ENCODE data around the gene P2RY6. TPM values are rescaled to one million over a fixed set of nuclear protein-coding genes. Genes with fewer than 3 reads are reported as not detected.

Gene P2RY6
- total RNA-seq, 5 donors from 2014 or later (not counting 1 experiment from before 2014, with no cell fraction given), result 1.4 TPM; not detected in 4

DNA sequence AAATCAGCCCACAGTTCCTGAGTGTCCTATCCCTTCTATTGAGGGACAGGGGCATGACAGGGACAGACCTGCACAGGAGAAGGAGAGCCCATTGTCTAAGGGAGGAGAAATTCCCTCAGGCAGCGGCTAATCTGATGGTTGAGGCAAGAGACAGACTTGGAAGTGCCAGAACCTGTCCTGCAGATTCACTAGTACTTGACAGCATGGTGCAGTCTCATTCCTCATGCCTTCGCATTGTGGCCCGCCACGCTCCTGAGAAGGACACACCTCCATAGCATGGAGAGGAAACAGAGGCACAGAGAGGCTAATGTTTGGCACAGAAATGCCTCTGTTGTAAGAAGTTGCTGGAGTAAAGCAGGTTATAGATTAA lies 3.2 kb downstream of the P2RY6 start:
- H3K9me3 ChIP-seq, result no peaks in the 10 kb centered on the region
- H3K27me3 Mint-ChIP-seq, result peaks cover 3 to 18% of the 10 kb centered on the region in 2 donors
- no peaks in the 10 kb centered on the region for H3K9me3 Mint-ChIP-seq
- ChIA-PET POLR2A (no interaction called here), CTCF (no interaction called here)
- H3K4me1 ChIP-seq (ENCODE audit: control insufficient read depth in 1 of 2, extremely low read depth in 1 of 2, insufficient read depth in 2 of 2, low read length in 2 of 2), result no peaks in the 10 kb centered on the region
- H3K27ac ChIP-seq (ENCODE audit: low read length), result no peak overlapping the region
- H3K27ac Mint-ChIP-seq, result no peak overlapping the region
- H3K36me3 ChIP-seq (ENCODE audit: control insufficient read depth in 2 of 2, extremely low read depth in 1 of 2, insufficient read depth in 1 of 2, low read length in 1 of 2), result no peaks in the 10 kb centered on the region
- DNase-seq, result no peak
- H3K4me3 Mint-ChIP-seq, result no peak overlapping the region
- WGBS (ENCODE audit: insufficient coverage), result no CpG with 5 or more reads among the region's 4 CpGs
- no peaks in the 10 kb centered on the region for H3K4me1 Mint-ChIP-seq
- ATAC-seq (replicated peaks in 1 of 4), result no peak
- H3K27me3 ChIP-seq (replicated peaks in 1 of 2; ENCODE audit: control insufficient read depth in 2 of 2, extremely low read depth in 1 of 2, insufficient read depth in 2 of 2, low read length in 1 of 2), result peaks cover 0 to 13% of the 10 kb centered on the region in 2 experiments
- no peak overlapping the region for H3K4me3 ChIP-seq (ENCODE audit: control insufficient read depth in 1 of 2, extremely low read depth in 1 of 2, low read length in 1 of 2)
- no peaks in the 10 kb centered on the region for H3K36me3 Mint-ChIP-seq

DNA sequence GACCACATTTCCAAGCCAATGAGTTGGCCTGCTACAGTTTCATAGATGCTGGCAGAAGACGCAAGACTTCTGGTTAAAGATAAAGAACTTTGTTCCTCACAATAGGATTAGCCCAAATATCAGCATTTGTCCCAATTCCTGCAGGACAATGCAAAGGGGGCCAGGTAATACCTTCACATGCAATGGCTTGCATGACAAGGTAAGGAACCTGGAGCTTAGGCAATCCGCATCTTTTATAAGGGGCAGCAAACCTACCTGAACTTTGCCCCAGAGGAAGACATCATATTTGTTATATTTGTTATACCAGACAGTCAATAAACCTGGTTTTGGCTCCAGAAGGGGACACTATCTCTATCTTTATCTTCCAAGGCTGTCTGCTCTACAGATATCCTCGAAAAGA lies 5.3 kb downstream of the P2RY6 start:
- H3K27ac Mint-ChIP-seq, result no peak overlapping the region
- ATAC-seq (replicated peaks in 1 of 4) (no peak), DNase-seq (no peak)
- Histone ChIP-seq H3K36me3 (ENCODE audit: control insufficient read depth in 2 of 2, extremely low read depth in 1 of 2, insufficient read depth in 1 of 2, low read length in 1 of 2) (no peaks in the 10 kb centered on the region), H3K27ac (ENCODE audit: low read length) (no peak overlapping the region), H3K4me3 (ENCODE audit: control insufficient read depth in 1 of 2, extremely low read depth in 1 of 2, low read length in 1 of 2) (no peak overlapping the region), H3K27me3 (replicated peaks in 1 of 2; ENCODE audit: control insufficient read depth in 2 of 2, extremely low read depth in 1 of 2, insufficient read depth in 2 of 2, low read length in 1 of 2) (peaks cover 0 to 20% of the 10 kb centered on the region in 2 experiments), H3K4me1 (ENCODE audit: control insufficient read depth in 1 of 2, extremely low read depth in 1 of 2, insufficient read depth in 2 of 2, low read length in 2 of 2) (no peaks in the 10 kb centered on the region), H3K9me3 (no peaks in the 10 kb centered on the region)
- no peaks in the 10 kb centered on the region for H3K36me3 Mint-ChIP-seq
- WGBS (ENCODE audit: insufficient coverage), result 75% methylated on average over 2 of the region's 3 CpGs
- no peaks in the 10 kb centered on the region for H3K4me1 Mint-ChIP-seq
- POLR2A ChIA-PET, result no interaction called here
- H3K9me3 Mint-ChIP-seq, result no peaks in the 10 kb centered on the region
- H3K27me3 Mint-ChIP-seq, result peaks cover 3 to 12% of the 10 kb centered on the region in 2 donors
- no peak overlapping the region for H3K4me3 Mint-ChIP-seq
- CTCF ChIA-PET, result no interaction called here

DNA sequence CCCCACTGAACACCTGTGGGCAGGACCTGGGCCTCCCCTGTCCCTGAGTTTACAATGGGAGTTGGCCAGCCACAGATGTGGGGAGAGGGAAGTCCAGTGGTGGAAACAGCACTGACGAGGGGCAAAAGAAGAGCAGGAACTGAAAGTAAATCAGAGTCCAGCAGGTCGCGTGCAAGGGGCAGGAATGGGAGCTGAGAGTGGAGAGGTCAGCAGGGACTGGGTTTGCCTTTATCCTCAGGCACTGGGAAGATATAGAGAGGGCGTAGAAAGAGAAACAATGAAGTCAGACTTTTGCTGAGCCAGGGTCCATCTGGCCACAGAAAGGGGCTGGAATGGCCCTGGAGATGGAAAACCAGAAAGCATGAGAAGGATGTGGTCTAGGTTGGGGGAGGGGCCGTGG lies 8.5 kb downstream of the P2RY6 start:
- Mint-ChIP-seq H3K36me3 (no peaks in the 10 kb centered on the region), H3K27ac (no peak overlapping the region), H3K9me3 (no peaks in the 10 kb centered on the region), H3K27me3 (peaks cover 0 to 3% of the 10 kb centered on the region in 2 donors), H3K4me1 (no peaks in the 10 kb centered on the region), H3K4me3 (no peak overlapping the region)
- Histone ChIP-seq H3K9me3 (no peaks in the 10 kb centered on the region), H3K4me1 (ENCODE audit: control insufficient read depth in 1 of 2, extremely low read depth in 1 of 2, insufficient read depth in 2 of 2, low read length in 2 of 2) (no peaks in the 10 kb centered on the region), H3K27ac (ENCODE audit: low read length) (no peak overlapping the region), H3K4me3 (ENCODE audit: control insufficient read depth in 1 of 2, extremely low read depth in 1 of 2, low read length in 1 of 2) (no peak overlapping the region), H3K27me3 (replicated peaks in 1 of 2; ENCODE audit: control insufficient read depth in 2 of 2, extremely low read depth in 1 of 2, insufficient read depth in 2 of 2, low read length in 1 of 2) (peaks cover 0 to 15% of the 10 kb centered on the region in 2 experiments), H3K36me3 (ENCODE audit: control insufficient read depth in 2 of 2, extremely low read depth in 1 of 2, insufficient read depth in 1 of 2, low read length in 1 of 2) (no peaks in the 10 kb centered on the region)
- CTCF ChIA-PET, result no interaction called here
- 61% methylated on average over 5 of the region's 5 CpGs for WGBS (ENCODE audit: insufficient coverage)
- DNase-seq (no peak), ATAC-seq (replicated peaks in 1 of 4) (no peak)
- POLR2A ChIA-PET, result no interaction called here

DNA sequence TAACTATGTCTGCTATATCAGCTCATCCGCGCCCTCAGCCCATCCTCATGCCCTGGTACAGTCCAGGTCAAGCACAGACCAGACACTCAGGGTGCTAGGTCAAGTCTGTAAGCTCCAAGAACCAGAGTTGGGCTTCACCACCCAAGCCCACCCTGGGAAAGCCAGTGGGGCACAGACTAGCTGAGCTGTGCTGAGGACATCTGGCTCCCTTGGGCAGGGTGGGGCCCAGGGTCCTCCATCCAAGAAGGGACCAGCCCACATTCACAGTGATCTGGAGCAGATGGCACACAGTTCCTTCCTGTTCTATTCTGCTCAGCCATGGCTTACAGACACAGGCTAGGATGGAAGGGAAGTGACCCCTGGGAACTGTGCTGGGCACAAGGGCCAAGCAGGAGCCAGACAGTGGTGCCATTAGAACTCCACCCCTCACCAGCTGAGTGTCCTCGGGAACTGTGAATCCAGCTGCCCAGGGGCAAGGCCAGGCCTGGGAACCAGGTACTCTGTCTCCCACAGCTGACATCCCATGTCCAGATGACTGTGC lies 9.1 kb downstream of the P2RY6 start:
- CTCF ChIA-PET, result no interaction called here
- WGBS (ENCODE audit: insufficient coverage), result 80% methylated on average over 2 of the region's 3 CpGs
- Histone ChIP-seq H3K27me3 (replicated peaks in 1 of 2; ENCODE audit: control insufficient read depth in 2 of 2, extremely low read depth in 1 of 2, insufficient read depth in 2 of 2, low read length in 1 of 2) (peaks cover 0 to 15% of the 10 kb centered on the region in 2 experiments), H3K27ac (ENCODE audit: low read length) (no peak overlapping the region), H3K4me1 (ENCODE audit: control insufficient read depth in 1 of 2, extremely low read depth in 1 of 2, insufficient read depth in 2 of 2, low read length in 2 of 2) (no peaks in the 10 kb centered on the region), H3K36me3 (ENCODE audit: control insufficient read depth in 2 of 2, extremely low read depth in 1 of 2, insufficient read depth in 1 of 2, low read length in 1 of 2) (no peaks in the 10 kb centered on the region), H3K4me3 (ENCODE audit: control insufficient read depth in 1 of 2, extremely low read depth in 1 of 2, low read length in 1 of 2) (no peak overlapping the region), H3K9me3 (no peaks in the 10 kb centered on the region)
- POLR2A ChIA-PET, result no interaction called here
- H3K4me3 Mint-ChIP-seq, result no peak overlapping the region
- no peaks in the 10 kb centered on the region for H3K36me3 Mint-ChIP-seq
- DNase-seq (no peak), ATAC-seq (replicated peaks in 1 of 4) (no peak)
- no peaks in the 10 kb centered on the region for H3K9me3 Mint-ChIP-seq
- no peak overlapping the region for H3K27ac Mint-ChIP-seq
- H3K4me1 Mint-ChIP-seq, result no peaks in the 10 kb centered on the region
- peaks cover 0 to 3% of the 10 kb centered on the region in 2 donors for H3K27me3 Mint-ChIP-seq

DNA sequence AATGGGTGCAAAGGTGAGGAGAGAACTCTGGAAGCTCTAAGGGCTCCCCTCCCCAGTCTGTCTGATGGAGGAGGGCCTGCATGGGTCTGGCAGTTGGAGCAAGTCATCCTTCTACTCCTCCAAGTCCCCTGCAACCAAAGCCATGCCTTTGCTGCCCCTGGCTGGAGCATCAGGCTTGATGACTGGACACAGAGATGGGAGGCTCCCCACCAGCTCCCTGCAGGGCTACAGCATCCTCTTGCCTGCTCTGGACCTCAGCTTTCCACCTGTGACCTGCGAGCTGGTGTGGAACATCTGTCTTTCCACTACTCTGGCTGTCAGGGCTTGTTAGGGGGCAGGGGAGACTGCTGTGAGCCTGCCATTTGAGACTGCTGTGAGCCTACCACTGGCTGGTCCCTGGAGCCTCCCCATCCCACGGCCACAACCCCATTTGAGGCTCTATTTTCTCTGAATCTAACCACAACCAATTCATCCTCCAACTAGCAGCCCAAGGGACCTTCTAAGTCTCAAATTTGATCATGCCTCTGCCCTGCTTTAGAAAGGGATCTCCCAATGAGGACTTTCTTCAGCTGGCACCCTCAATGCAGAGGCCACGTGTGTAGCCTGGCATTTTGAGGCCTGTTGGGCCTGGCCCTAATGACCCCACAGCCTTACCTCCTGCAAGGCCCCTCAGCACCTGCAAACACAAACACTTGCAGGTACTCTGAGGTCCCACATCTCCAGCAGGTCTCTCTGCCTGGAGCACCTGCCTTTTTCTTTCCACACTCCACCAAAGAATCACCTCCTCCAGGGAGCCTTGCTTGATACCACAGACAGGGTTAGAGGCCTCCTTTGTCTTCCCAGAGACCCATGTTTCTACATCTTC lies 9.9 kb downstream of the P2RY6 start:
- Histone ChIP-seq H3K9me3 (no peaks in the 10 kb centered on the region), H3K4me3 (ENCODE audit: control insufficient read depth in 1 of 2, extremely low read depth in 1 of 2, low read length in 1 of 2) (no peak overlapping the region), H3K27me3 (replicated peaks in 1 of 2; ENCODE audit: control insufficient read depth in 2 of 2, extremely low read depth in 1 of 2, insufficient read depth in 2 of 2, low read length in 1 of 2) (peaks cover 0 to 15% of the 10 kb centered on the region in 2 experiments), H3K36me3 (ENCODE audit: control insufficient read depth in 2 of 2, extremely low read depth in 1 of 2, insufficient read depth in 1 of 2, low read length in 1 of 2) (no peaks in the 10 kb centered on the region), H3K27ac (ENCODE audit: low read length) (no peak overlapping the region), H3K4me1 (ENCODE audit: control insufficient read depth in 1 of 2, extremely low read depth in 1 of 2, insufficient read depth in 2 of 2, low read length in 2 of 2) (no peaks in the 10 kb centered on the region)
- H3K27ac Mint-ChIP-seq, result no peak overlapping the region
- ChIA-PET CTCF (no interaction called here), POLR2A (no interaction called here)
- H3K36me3 Mint-ChIP-seq, result no peaks in the 10 kb centered on the region
- no peaks in the 10 kb centered on the region for H3K4me1 Mint-ChIP-seq
- WGBS (ENCODE audit: insufficient coverage), result 65% methylated on average over 2 of the region's 3 CpGs
- DNase-seq (no peak), ATAC-seq (replicated peaks in 1 of 4) (no peak)
- H3K4me3 Mint-ChIP-seq, result no peak overlapping the region
- no peaks in the 10 kb centered on the region for H3K9me3 Mint-ChIP-seq
- peaks cover 0 to 3% of the 10 kb centered on the region in 2 donors for H3K27me3 Mint-ChIP-seq

DNA sequence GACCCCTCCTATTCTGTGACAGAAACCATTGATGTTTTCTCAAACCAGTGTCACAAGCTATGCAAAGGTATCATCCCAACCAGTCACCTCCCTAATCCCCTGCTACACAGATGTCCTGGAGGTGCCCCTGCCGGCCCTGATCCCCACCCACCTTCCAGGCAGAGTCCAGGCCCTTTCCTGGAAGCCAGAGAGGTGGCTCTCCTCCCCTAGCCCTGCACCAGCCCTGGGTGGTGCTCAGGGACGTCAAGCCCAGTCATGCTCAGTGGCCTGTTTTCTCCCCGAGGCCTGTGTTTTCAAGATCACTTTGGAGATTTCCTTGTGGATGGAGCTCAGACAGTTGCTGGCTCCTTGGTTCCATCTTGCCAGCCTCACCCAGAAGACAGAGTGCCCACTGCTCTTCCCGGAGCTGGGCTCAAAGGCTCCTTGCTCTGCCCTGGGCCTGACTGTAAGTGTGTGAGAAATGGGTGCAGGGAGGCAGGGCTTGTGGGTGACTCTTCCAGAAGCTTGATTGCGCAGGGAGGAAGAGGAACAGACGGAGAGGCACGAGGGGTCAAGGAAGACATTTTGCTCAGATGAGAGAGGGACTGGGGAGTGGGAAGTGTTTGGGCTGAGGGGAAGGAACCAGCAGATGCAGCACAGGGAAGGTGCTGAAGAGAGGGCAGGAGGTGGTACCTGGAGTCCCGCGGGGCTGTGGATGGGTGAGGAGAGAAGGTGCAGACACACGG lies 11.3 kb downstream of the P2RY6 start:
- H3K4me3 Mint-ChIP-seq, result no peak overlapping the region
- ChIA-PET POLR2A (no interaction called here), CTCF (no interaction called here)
- peaks cover 0 to 1% of the 10 kb centered on the region in 2 donors for H3K27me3 Mint-ChIP-seq
- WGBS (ENCODE audit: insufficient coverage), result 86% methylated on average over 8 of the region's 10 CpGs
- Histone ChIP-seq H3K4me3 (ENCODE audit: control insufficient read depth in 1 of 2, extremely low read depth in 1 of 2, low read length in 1 of 2) (no peak overlapping the region), H3K36me3 (ENCODE audit: control insufficient read depth in 2 of 2, extremely low read depth in 1 of 2, insufficient read depth in 1 of 2, low read length in 1 of 2) (no peaks in the 10 kb centered on the region), H3K9me3 (no peaks in the 10 kb centered on the region), H3K27ac (ENCODE audit: low read length) (no peak overlapping the region), H3K27me3 (replicated peaks in 1 of 2; ENCODE audit: control insufficient read depth in 2 of 2, extremely low read depth in 1 of 2, insufficient read depth in 2 of 2, low read length in 1 of 2) (peaks cover 0 to 15% of the 10 kb centered on the region in 2 experiments), H3K4me1 (ENCODE audit: control insufficient read depth in 1 of 2, extremely low read depth in 1 of 2, insufficient read depth in 2 of 2, low read length in 2 of 2) (peaks cover 0 to under 1% of the 10 kb centered on the region in 2 experiments)
- DNase-seq (no peak), ATAC-seq (replicated peaks in 1 of 4) (no peak)
- H3K36me3 Mint-ChIP-seq, result no peaks in the 10 kb centered on the region
- peaks cover 3 to 5% (median 4%) of the 10 kb centered on the region in 3 donors for H3K4me1 Mint-ChIP-seq
- H3K27ac Mint-ChIP-seq, result peak overlapping the region in 1 of 2 donors; percentile 43
- no peaks in the 10 kb centered on the region for H3K9me3 Mint-ChIP-seq

All from T-cell (primary cell).